GM12873 (cell line): ENCODE results near the gene PDE4B.

Experiments used
- CTCF ChIP-seq: IDR thresholded peaks from 2 replicates; pipeline ENCODE4 v1.5.1; 2012; ENCODE audit warnings: low read depth, mild to moderate bottlenecking, moderate library complexity, low read length, control low read depth; ENCODE audit not compliant: insufficient read depth; ENCODE audit errors: missing control alignments

Gene PDE4B

DNA sequence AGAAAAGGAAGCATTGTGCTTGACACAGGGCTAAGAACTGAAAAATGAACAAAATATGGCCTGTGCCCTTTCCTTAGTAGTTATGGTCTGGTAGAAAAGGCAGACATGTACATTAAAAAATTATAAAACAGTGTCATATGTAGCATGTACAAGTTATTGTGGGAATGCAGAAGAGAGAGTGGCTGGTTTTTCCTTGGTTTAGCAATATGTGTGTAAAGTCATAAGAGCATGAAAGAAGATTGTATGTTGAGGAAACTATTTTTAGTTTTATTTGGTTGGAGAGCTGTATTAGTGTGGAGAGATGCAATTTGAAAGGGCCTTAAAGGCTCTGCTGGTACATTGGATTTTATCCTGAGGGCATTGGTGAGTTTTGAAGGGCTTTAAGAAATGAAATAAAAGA is 145.8 kb downstream of the PDE4B start:
- TF ChIP-seq CTCF: no peak

DNA sequence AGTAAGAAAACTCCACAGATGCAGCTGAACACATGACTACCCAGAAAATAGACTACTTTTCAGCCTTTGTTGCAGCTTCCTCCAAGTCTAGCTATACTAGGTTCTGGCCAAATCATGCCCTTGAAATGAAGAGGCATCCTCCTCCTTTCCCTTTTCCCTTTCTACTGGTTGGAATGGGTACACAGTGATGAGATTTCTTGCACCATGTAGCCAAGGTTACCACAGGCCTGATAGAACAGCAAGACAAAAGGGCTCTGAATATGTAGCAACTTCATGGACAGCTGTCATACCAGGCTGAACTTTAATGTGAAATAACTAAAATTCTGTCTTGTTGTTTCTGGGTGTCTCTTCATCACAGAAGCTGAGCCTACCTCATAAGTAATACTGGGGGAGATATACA is 146.5 kb downstream of the PDE4B start:
- TF ChIP-seq CTCF: no peak

DNA sequence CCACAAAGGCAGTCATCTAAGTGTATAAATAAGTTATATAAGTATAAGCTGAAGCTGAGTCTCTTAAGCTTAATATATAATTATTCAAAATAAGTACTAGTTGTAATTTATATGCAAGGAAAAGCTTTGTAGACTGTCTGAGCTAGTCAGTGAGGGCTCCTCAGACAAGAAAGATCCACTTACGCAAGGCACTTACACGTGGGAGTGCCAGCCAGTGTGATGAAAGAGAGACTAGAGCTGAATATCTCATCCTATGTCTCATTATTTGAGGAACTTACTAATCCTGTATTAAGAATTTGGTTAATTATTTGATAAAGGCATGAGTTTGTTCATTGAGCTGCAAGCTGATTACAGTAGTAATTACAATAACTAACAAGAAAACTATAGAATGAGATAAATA is 146.9 kb downstream of the PDE4B start:
- no peak for TF ChIP-seq CTCF

- TF ChIP-seq CTCF: no peak
Measured at GRCh38 chr1:65940126-65940525, 147.4 kb downstream of the PDE4B start.

GRCh38 chr1:65942476-65942875 is 149.8 kb downstream of the PDE4B start:
- no peak for TF ChIP-seq CTCF

DNA sequence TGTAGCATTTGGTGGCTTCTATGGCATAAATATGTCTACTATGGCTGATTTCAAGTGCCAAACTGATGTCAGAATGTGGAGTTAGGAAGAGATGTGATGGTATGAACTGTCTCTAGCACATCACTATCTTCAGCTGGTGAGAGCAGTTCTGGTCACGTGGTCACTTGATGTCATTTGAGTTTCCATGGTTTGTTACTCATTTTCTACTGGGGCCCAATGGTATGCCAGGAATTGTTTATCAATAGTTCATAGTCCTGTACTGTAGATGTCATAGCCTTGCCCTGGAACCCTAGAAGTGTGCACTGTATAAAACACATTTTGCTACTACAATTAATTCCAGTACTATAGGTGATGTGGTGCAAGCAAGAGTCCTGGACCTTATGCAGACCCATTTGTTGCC is 153.7 kb downstream of the PDE4B start:
- no peak for TF ChIP-seq CTCF

GRCh38 chr1:65946960-65947359 is 154.3 kb downstream of the PDE4B start:
- TF ChIP-seq CTCF: no peak
